Transverse colon (tissue), 3 donors: Measurements from ENCODE around the gene MSI2.

Experiments
- CTCF ChIP-seq, 5 experiments: fragments of 200-600 bp in 3 of 5; fragments of 450-650 bp in 2 of 5; sonication (generic) in 3 of 5; IDR thresholded peaks; 1 replicate in 2 of 5; 2 replicates in 3 of 5; pipeline ENCODE4 v1.5.1; 2016 to 2017; ENCODE audit warnings: antibody characterized with exemption in 5 of 5, inconsistent platforms in 3 of 5, mild to moderate bottlenecking in 2 of 5, moderate library complexity in 1 of 5
- POLR2A ChIP-seq: fragments of 450-650 bp; IDR thresholded peaks from one replicate; pipeline ENCODE4 v1.6.1; 2016; ENCODE audit warnings: antibody characterized with exemption, mild to moderate bottlenecking, moderate library complexity

GRCh38 chr17:57541049-57541448 is 284.7 kb downstream of the MSI2 start:
- TF ChIP-seq CTCF (IDR thresholded peaks at IDR 0.05) (no peak), POLR2A (no peak)
